Right atrium auricular region (tissue), 2 donors: ENCODE results near the gene KPNA6. TPM values are rescaled to one million over a fixed set of nuclear protein-coding genes. Genes with fewer than 3 reads are reported as not detected.

Experiments
- DNase-seq: peaks from one replicate; pipeline ENCODE4 v3.0.0-alpha.2; 2019; ENCODE audit warnings: low spot score
- H3K27ac ChIP-seq, 2 donors: fragments of 200-600 bp; sonication (generic); 1 replicate in 1 of 2; 2 replicates in 1 of 2; pipeline ENCODE4 v1.5.1; 2016 to 2019
- H3K27me3 ChIP-seq, 2 donors: fragments of 200-600 bp; sonication (generic); one replicate each; pipeline versions ENCODE4 v1.5.1 to v1.6.0; 2017 to 2019
- H3K36me3 ChIP-seq: fragments of 200-600 bp; sonication (generic); one replicate; pipeline ENCODE4 v1.5.1; 2016
- H3K4me1 ChIP-seq, 2 donors: fragments of 200-600 bp; sonication (generic); one replicate each; pipeline versions ENCODE4 v1.5.1 to v1.6.0; 2017 to 2019
- H3K4me3 ChIP-seq, 2 donors: fragments of 200-600 bp; sonication (generic); 1 replicate in 1 of 2; 2 replicates in 1 of 2; pipeline ENCODE4 v1.5.1; 2017 to 2019; ENCODE audit warnings: mild to moderate bottlenecking in 1 of 2, moderate library complexity in 1 of 2
- H3K9me3 ChIP-seq, 2 donors: fragments of 200-600 bp; sonication (generic); one replicate each; pipeline ENCODE4 v1.5.1; 2019
- CTCF ChIP-seq, 2 donors: fragments of 200-600 bp; sonication (generic); IDR thresholded peaks; one replicate each; pipeline ENCODE4 v1.5.1; 2019; ENCODE audit warnings: antibody characterized with exemption in 2 of 2
- microRNA-seq, 2 donors: library from miRNA; unstranded; fragments of <30 nt; microRNA quantifications; one replicate each; pipeline ENCODE4, GENCODE V29; 2016 to 2017; ENCODE audit warnings: borderline number of aligned reads in 2 of 2, borderline replicate concordance in 1 of 2
- total RNA-seq, 2 donors: library from RNA; depleted of rRNA; stranded (reverse); fragments of >200 nt; gene quantifications; one replicate each; pipeline ENCODE4 v1.1.0, GENCODE V29; 2016

KPNA6 gene
- total RNA-seq, 2 donors from 2014 or later = 47.3 to 54.6 TPM

- peak within 1 kb of the TSS; percentile 75 to 96 for H3K4me3 ChIP-seq
- H3K36me3 ChIP-seq = peaks cover 34% of the 10 kb centered on the region
- no peak for TF ChIP-seq CTCF (IDR thresholded peaks at IDR 0.05)
- peak within 1 kb of the TSS; percentile 87 to 92 for H3K27ac ChIP-seq
- no peaks in the 10 kb centered on the region for H3K27me3 ChIP-seq
- peak; percentile 96 for DNase-seq
- H3K4me1 ChIP-seq = peaks cover 0 to 32% of the 10 kb centered on the region in 2 donors
- H3K9me3 ChIP-seq = no peaks in the 10 kb centered on the region
Measured at GRCh38 chr1:32221980-32222755, 114.3 kb downstream of the KPNA6 start, which contains the start of the genes EIF3I and TMEM234. EIF3I (plus strand) TSS chr1:32222407; CDS start chr1:32222442, 35 bp downstream. TMEM234 (minus strand) TSS chr1:32222353; CDS start chr1:32222322, 31 bp downstream.

- TF ChIP-seq CTCF (IDR thresholded peaks at IDR 0.05) = peak in 1 of 2 donors; percentile 15
- Histone ChIP-seq H3K36me3 (peaks cover 48% of the 10 kb centered on the region), H3K27me3 (no peaks in the 10 kb centered on the region), H3K4me3 (no peak overlapping the region), H3K4me1 (peaks cover 0 to 32% of the 10 kb centered on the region in 2 donors), H3K27ac (peak overlapping the region; percentile 87 to 92), H3K9me3 (no peaks in the 10 kb centered on the region)
- no peak for DNase-seq
Measured at GRCh38 chr1:32223683-32224082, 115.8 kb downstream of the KPNA6 start.

- H3K27ac ChIP-seq = no peak overlapping the region
- no peak for TF ChIP-seq CTCF (IDR thresholded peaks at IDR 0.05)
- H3K4me1 ChIP-seq = peaks cover 0 to 32% of the 10 kb centered on the region in 2 donors
- DNase-seq = no peak
- peaks cover 54% of the 10 kb centered on the region for H3K36me3 ChIP-seq
- no peaks in the 10 kb centered on the region for H3K9me3 ChIP-seq
- no peak overlapping the region for H3K4me3 ChIP-seq
- H3K27me3 ChIP-seq = no peaks in the 10 kb centered on the region
Measured at GRCh38 chr1:32224285-32224684, 116.4 kb downstream of the KPNA6 start.

Small RNA genes lying within 50 kb of the gene (microRNA-seq; reads per million reads assigned to microRNA genes)
- 0 reads per million in 2 donors for gene MIR5585

Other genes with a start within 250 kb of the KPNA6 start
- 100 to 1,000 TPM; 261 to 319 TPM for gene PTP4A2, start 169.7 kb upstream of the KPNA6 start, total RNA-seq
- gene KHDRBS1, start 94.2 kb upstream of the KPNA6 start, total RNA-seq = 10 to 100 TPM; 44.5 to 47.2 TPM
- 1 to 10 TPM; 3.2 to 5.0 TPM for gene TMEM39B, start 35.1 kb upstream of the KPNA6 start, total RNA-seq
- 10 to 100 TPM; 16.1 to 29.4 TPM for gene TXLNA, start 71.6 kb downstream of the KPNA6 start, total RNA-seq
- 10 to 100 TPM in 1 of 2 donors, 1 to 10 TPM in 1; 9.5 to 11.2 TPM for gene CCDC28B, start 92.5 kb downstream of the KPNA6 start, total RNA-seq
- gene IQCC, start 97.6 kb downstream of the KPNA6 start, total RNA-seq = 1 to 10 TPM in 1 of 2 donors, under 1 TPM in 1; 0.48 to 1.3 TPM
- not detected for gene DCDC2B, start 101.0 kb downstream of the KPNA6 start, total RNA-seq
- 1 to 10 TPM; 8.1 to 8.9 TPM for gene TMEM234, start 114.3 kb downstream of the KPNA6 start, total RNA-seq
- 100 to 1,000 TPM; 123 to 131 TPM for gene EIF3I, start 114.4 kb downstream of the KPNA6 start, total RNA-seq
- 1 to 10 TPM; 2.1 to 6.4 TPM for gene FAM167B, start 139.2 kb downstream of the KPNA6 start, total RNA-seq
- gene LCK, start 143.2 kb downstream of the KPNA6 start, total RNA-seq = under 1 TPM; 0.74 to 0.98 TPM
- 10 to 100 TPM; 21.8 to 28.0 TPM for gene HDAC1, start 184.0 kb downstream of the KPNA6 start, total RNA-seq
- gene MARCKSL1, start 228.2 kb downstream of the KPNA6 start, total RNA-seq = 10 to 100 TPM in 1 of 2 donors, 1 to 10 TPM in 1; 9.5 to 34.5 TPM